Neural cell (in vitro differentiated cells): Measurements from ENCODE around the gene UQCRC1. TPM values are rescaled to one million over a fixed set of nuclear protein-coding genes. Genes with fewer than 3 reads are reported as not detected.

Experiments
- H2AFZ ChIP-seq: fragments of 200-600, 300-800 bp; sonication (generic), shearing (Covaris generic); 2 replicates; pipeline ENCODE4 v1.6.0; 2014; ENCODE audit warnings: low read depth, mild to moderate bottlenecking, antibody characterized with exemption, low read length, moderate library complexity
- H3F3A ChIP-seq: fragments of 200-600 bp; shearing (Covaris generic); 2 replicates; pipeline ENCODE4 v1.6.1; 2016; ENCODE audit warnings: mild to moderate bottlenecking, moderate library complexity, mixed read lengths, antibody characterized with exemption, low read length; ENCODE audit not compliant: insufficient read depth, poor library complexity, severe bottlenecking
- H3K27ac ChIP-seq: fragments of 200-600, 300-800 bp; sonication (generic), shearing (Covaris generic); 2 replicates; pipeline ENCODE4 v1.5.1; 2014; ENCODE audit warnings: mild to moderate bottlenecking, low read length, moderate library complexity
- H3K27me3 ChIP-seq: fragments of 300-800, 200-600 bp; sonication (generic), shearing (Covaris generic); 2 replicates; pipeline ENCODE4 v1.6.0; 2014; ENCODE audit warnings: mild to moderate bottlenecking, low read depth, low read length, moderate library complexity; ENCODE audit not compliant: insufficient read depth
- H3K36me3 ChIP-seq: fragments of 300-800, 200-600 bp; sonication (generic), shearing (Covaris generic); 2 replicates; pipeline ENCODE4 v1.5.1; 2014; ENCODE audit warnings: mild to moderate bottlenecking, antibody characterized with exemption, low read length, moderate library complexity; ENCODE audit not compliant: insufficient read depth
- H3K4me2 ChIP-seq: fragments of 300-800, 200-600 bp; sonication (generic), shearing (Covaris generic); 2 replicates; pipeline ENCODE4 v1.6.0; 2014; ENCODE audit warnings: mild to moderate bottlenecking, low read length
- H3K4me3 ChIP-seq: fragments of 300-800, 200-600 bp; sonication (generic), shearing (Covaris generic); 2 replicates; pipeline ENCODE4 v1.5.1; 2014; ENCODE audit warnings: mild to moderate bottlenecking, low read length, moderate library complexity
- H3K79me2 ChIP-seq: fragments of 200-600 bp; shearing (Covaris generic); replicated peaks from 2 replicates; pipeline ENCODE4 v1.6.0; 2014; ENCODE audit warnings: mild to moderate bottlenecking, low read length, moderate library complexity; ENCODE audit not compliant: insufficient read depth
- H3K9ac ChIP-seq: fragments of 300-800, 200-600 bp; sonication (generic), shearing (Covaris generic); 2 replicates; pipeline ENCODE4 v1.6.1; 2016; ENCODE audit warnings: mild to moderate bottlenecking, low read length, mixed read lengths
- H3K9me2 ChIP-seq: fragments of 200-600 bp; shearing (Covaris generic); 2 replicates; pipeline ENCODE4 v1.6.1; 2016; ENCODE audit warnings: mild to moderate bottlenecking, low read length, mixed read lengths; ENCODE audit not compliant: insufficient read depth
- H3K9me3 ChIP-seq: fragments of 200-600, 300-800 bp; sonication (generic), shearing (Covaris generic); 2 replicates; pipeline ENCODE4 v1.6.1; 2016; ENCODE audit warnings: mild to moderate bottlenecking, mixed run types, low read length, moderate library complexity, mixed read lengths
- H4K20me1 ChIP-seq: fragments of 200-600 bp; shearing (Covaris generic); 2 replicates; pipeline ENCODE4 v1.6.1; 2016; ENCODE audit warnings: mild to moderate bottlenecking, mixed run types; ENCODE audit not compliant: insufficient read depth
- EP300 ChIP-seq: fragments of 450-650 bp; conservative IDR thresholded peaks from 2 replicates; pipeline ENCODE4 v1.6.1; 2014; ENCODE audit warnings: antibody characterized with exemption, mild to moderate bottlenecking, moderate library complexity; ENCODE audit not compliant: poor library complexity, severe bottlenecking
- EZH2 ChIP-seq: fragments of 200-600, 300-800 bp; shearing (Covaris generic), sonication (generic); IDR thresholded peaks from 2 replicates; pipeline ENCODE4 v1.6.1; 2014; ENCODE audit warnings: antibody characterized with exemption, low read length, borderline replicate concordance, mild to moderate bottlenecking; ENCODE audit not compliant: insufficient read depth, poor library complexity, severe bottlenecking
- MXI1 ChIP-seq: fragments of 450-650 bp; conservative IDR thresholded peaks from 2 replicates; pipeline ENCODE4 v1.6.1; 2014; ENCODE audit warnings: antibody characterized with exemption, mild to moderate bottlenecking; ENCODE audit not compliant: poor library complexity, severe bottlenecking
- POLR2AphosphoS5 ChIP-seq: IDR thresholded peaks from 2 replicates; pipeline ENCODE4 v1.6.1; 2012
- RAD21 ChIP-seq: fragments of 450-650 bp; conservative IDR thresholded peaks from 2 replicates; pipeline ENCODE4 v1.6.1; 2014; ENCODE audit warnings: antibody characterized with exemption, mild to moderate bottlenecking, moderate library complexity
- SMC3 ChIP-seq: fragments of 450-650 bp; conservative IDR thresholded peaks from 2 replicates; pipeline ENCODE4 v1.6.1; 2014; ENCODE audit warnings: antibody characterized with exemption, mild to moderate bottlenecking, moderate library complexity; ENCODE audit not compliant: poor library complexity
- TAF1 ChIP-seq: IDR thresholded peaks from 2 replicates; pipeline ENCODE4 v1.6.1; 2012; ENCODE audit warnings: low read depth
- polyA plus RNA-seq: library from polyadenylated mRNA; depleted of rRNA; stranded (reverse); fragments of >200 nt; gene quantifications from 2 replicates; pipeline ENCODE4 v1.2.3, GENCODE V29; 2014
- TF ChIP-seq, protein P1 (sequence below): IDR thresholded peaks from 2 replicates; pipeline ENCODE4 v1.6.1; 2012; ENCODE audit warnings: borderline replicate concordance
- TF ChIP-seq, protein P2 (sequence below): fragments of 450-650 bp; IDR thresholded peaks from 2 replicates; pipeline ENCODE4 v1.5.1; 2014; ENCODE audit warnings: antibody characterized with exemption, mild to moderate bottlenecking, moderate library complexity; ENCODE audit not compliant: poor library complexity, severe bottlenecking

The UQCRC1 gene
- polyA plus RNA-seq, 1 donor from 2014 or later: 333 TPM

DNA sequence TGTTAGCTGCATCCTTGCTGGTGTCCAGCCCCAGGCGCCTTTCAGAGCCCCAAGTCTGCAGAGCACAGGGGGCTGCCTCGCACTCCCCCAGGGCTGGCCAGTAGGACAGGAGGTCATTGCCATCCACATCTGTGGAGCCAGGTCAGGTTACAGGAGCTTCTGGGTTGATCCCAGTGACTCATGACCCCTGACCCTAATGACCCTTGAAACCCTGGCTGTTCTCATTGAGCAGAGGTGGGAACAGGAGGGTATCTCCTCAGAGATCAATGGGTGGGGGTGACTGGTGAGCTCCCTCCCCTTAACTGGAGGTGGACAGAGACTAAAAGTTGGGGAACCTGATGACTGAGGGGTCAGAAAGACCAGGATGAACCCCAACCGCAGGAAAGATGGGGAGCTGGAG is 31.9 kb upstream of the UQCRC1 start:
- no peaks in the 10 kb centered on the region for H3K79me2 ChIP-seq
- peaks cover 34% of the 10 kb centered on the region for H4K20me1 ChIP-seq
- no peak overlapping the region for H3K4me2 ChIP-seq
- H3K36me3 ChIP-seq: no peaks in the 10 kb centered on the region
- no peak overlapping the region for H3K27ac ChIP-seq
- H3K9ac ChIP-seq: no peak overlapping the region
- H3K27me3 ChIP-seq: no peaks in the 10 kb centered on the region
- H3K4me3 ChIP-seq: no peak overlapping the region
- no peaks in the 10 kb centered on the region for H3K9me3 ChIP-seq
- TF ChIP-seq, protein P1, sequence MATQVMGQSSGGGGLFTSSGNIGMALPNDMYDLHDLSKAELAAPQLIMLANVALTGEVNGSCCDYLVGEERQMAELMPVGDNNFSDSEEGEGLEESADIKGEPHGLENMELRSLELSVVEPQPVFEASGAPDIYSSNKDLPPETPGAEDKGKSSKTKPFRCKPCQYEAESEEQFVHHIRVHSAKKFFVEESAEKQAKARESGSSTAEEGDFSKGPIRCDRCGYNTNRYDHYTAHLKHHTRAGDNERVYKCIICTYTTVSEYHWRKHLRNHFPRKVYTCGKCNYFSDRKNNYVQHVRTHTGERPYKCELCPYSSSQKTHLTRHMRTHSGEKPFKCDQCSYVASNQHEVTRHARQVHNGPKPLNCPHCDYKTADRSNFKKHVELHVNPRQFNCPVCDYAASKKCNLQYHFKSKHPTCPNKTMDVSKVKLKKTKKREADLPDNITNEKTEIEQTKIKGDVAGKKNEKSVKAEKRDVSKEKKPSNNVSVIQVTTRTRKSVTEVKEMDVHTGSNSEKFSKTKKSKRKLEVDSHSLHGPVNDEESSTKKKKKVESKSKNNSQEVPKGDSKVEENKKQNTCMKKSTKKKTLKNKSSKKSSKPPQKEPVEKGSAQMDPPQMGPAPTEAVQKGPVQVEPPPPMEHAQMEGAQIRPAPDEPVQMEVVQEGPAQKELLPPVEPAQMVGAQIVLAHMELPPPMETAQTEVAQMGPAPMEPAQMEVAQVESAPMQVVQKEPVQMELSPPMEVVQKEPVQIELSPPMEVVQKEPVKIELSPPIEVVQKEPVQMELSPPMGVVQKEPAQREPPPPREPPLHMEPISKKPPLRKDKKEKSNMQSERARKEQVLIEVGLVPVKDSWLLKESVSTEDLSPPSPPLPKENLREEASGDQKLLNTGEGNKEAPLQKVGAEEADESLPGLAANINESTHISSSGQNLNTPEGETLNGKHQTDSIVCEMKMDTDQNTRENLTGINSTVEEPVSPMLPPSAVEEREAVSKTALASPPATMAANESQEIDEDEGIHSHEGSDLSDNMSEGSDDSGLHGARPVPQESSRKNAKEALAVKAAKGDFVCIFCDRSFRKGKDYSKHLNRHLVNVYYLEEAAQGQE: no peak
- no peak for TF ChIP-seq POLR2AphosphoS5
- TF ChIP-seq MXI1: no peak
- no peak for TF ChIP-seq SMC3
- TF ChIP-seq, protein P2, sequence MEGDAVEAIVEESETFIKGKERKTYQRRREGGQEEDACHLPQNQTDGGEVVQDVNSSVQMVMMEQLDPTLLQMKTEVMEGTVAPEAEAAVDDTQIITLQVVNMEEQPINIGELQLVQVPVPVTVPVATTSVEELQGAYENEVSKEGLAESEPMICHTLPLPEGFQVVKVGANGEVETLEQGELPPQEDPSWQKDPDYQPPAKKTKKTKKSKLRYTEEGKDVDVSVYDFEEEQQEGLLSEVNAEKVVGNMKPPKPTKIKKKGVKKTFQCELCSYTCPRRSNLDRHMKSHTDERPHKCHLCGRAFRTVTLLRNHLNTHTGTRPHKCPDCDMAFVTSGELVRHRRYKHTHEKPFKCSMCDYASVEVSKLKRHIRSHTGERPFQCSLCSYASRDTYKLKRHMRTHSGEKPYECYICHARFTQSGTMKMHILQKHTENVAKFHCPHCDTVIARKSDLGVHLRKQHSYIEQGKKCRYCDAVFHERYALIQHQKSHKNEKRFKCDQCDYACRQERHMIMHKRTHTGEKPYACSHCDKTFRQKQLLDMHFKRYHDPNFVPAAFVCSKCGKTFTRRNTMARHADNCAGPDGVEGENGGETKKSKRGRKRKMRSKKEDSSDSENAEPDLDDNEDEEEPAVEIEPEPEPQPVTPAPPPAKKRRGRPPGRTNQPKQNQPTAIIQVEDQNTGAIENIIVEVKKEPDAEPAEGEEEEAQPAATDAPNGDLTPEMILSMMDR: no peak
- TF ChIP-seq RAD21: no peak
- no peak for TF ChIP-seq EZH2
- TF ChIP-seq EP300: no peak
- TF ChIP-seq TAF1: no peak
- no peaks in the 10 kb centered on the region for H3F3A ChIP-seq
- H3K9me2 ChIP-seq: no peaks in the 10 kb centered on the region
- no peak overlapping the region for H2AFZ ChIP-seq

GRCh38 chr3:48639944-48640606 is 30.6 kb upstream of the UQCRC1 start:
- H3K36me3 ChIP-seq: no peaks in the 10 kb centered on the region
- no peak overlapping the region for H3K27ac ChIP-seq
- no peak overlapping the region for H3K4me3 ChIP-seq
- H3K9me2 ChIP-seq: no peaks in the 10 kb centered on the region
- no peaks in the 10 kb centered on the region for H3F3A ChIP-seq
- peaks cover 39% of the 10 kb centered on the region for H4K20me1 ChIP-seq
- H2AFZ ChIP-seq: no peak overlapping the region
- TF ChIP-seq EZH2: no peak
- no peak for TF ChIP-seq MXI1
- TF ChIP-seq TAF1: no peak
- H3K9ac ChIP-seq: no peak overlapping the region
- H3K9me3 ChIP-seq: no peaks in the 10 kb centered on the region
- no peak overlapping the region for H3K4me2 ChIP-seq
- no peaks in the 10 kb centered on the region for H3K27me3 ChIP-seq
- H3K79me2 ChIP-seq: no peaks in the 10 kb centered on the region
